Measurements from ENCODE around the gene MMD2. TPM values are rescaled to one million over a fixed set of nuclear protein-coding genes. Genes with fewer than 3 reads are reported as not detected.
"Not testable (repeated sequence)": the region's sequence is repeated elsewhere in the genome, so short reads cannot be mapped to it uniquely, and the experiment has no call there.

Gene MMD2
- polyA plus RNA-seq, 1 experiment, result not detected

GRCh38 chr7:4973728-4974198 lies 14.8 kb upstream of the MMD2 start:
- Histone ChIP-seq H3K36me3 (ENCODE audit: control insufficient read depth, insufficient read depth, low read length) (peaks cover 5% of the 10 kb centered on the region; the same call in 1 of the 2 replicates), H3K4me3 (ENCODE audit: low read depth, low read length) (peak overlapping the region; percentile 89), H3K27me3 (ENCODE audit: control insufficient read depth, insufficient read depth, low read length) (no peaks in the 10 kb centered on the region)
- POLR2A ChIA-PET, result no interaction called here
- TF ChIP-seq, protein P1, sequence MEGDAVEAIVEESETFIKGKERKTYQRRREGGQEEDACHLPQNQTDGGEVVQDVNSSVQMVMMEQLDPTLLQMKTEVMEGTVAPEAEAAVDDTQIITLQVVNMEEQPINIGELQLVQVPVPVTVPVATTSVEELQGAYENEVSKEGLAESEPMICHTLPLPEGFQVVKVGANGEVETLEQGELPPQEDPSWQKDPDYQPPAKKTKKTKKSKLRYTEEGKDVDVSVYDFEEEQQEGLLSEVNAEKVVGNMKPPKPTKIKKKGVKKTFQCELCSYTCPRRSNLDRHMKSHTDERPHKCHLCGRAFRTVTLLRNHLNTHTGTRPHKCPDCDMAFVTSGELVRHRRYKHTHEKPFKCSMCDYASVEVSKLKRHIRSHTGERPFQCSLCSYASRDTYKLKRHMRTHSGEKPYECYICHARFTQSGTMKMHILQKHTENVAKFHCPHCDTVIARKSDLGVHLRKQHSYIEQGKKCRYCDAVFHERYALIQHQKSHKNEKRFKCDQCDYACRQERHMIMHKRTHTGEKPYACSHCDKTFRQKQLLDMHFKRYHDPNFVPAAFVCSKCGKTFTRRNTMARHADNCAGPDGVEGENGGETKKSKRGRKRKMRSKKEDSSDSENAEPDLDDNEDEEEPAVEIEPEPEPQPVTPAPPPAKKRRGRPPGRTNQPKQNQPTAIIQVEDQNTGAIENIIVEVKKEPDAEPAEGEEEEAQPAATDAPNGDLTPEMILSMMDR (IDR thresholded peaks at IDR 0.05; ENCODE audit: insufficient read depth, low read depth, low read length), result peak; percentile 92
- CTCF ChIA-PET, result interaction anchor here (0.6 to 2.5 kb wide), 23 partner anchors 9 to 261 kb away, joined by 3 to 19 read pairs (median 5); no protein-coding TSS in a partner anchor
- peak; percentile 46 for DNase-seq (ENCODE audit: low read depth)

DNA sequence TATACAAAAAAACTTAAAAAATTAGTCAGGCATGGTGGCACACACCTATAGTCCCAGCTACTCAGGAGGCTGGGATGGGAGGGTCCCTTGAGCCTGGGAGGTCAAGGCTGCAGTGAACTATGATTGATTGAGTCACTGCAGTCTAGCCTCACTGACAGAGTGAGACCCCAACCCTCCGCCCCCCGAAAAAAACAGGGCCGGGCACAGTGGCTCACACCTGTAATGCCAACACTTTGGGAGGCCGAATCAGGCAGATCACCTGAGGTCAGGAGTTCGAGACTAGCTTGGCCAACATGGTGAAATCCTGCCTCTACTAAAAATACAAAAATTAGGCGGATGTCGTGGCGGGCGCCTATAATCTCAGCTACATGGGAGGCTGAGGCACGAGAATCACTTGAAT lies 13.5 kb upstream of the MMD2 start:
- H3K27me3 ChIP-seq (ENCODE audit: control insufficient read depth, insufficient read depth, low read length); H3K36me3 ChIP-seq (ENCODE audit: control insufficient read depth, insufficient read depth, low read length); H3K4me3 ChIP-seq (ENCODE audit: low read depth, low read length); POLR2A ChIA-PET; DNase-seq (ENCODE audit: low read depth): not testable (repeated sequence)
- CTCF ChIA-PET, result interaction anchor here (2.1 to 2.5 kb wide), 2 partner anchors 8 to 27 kb away, joined by 16 to 19 read pairs; no protein-coding TSS in a partner anchor

DNA sequence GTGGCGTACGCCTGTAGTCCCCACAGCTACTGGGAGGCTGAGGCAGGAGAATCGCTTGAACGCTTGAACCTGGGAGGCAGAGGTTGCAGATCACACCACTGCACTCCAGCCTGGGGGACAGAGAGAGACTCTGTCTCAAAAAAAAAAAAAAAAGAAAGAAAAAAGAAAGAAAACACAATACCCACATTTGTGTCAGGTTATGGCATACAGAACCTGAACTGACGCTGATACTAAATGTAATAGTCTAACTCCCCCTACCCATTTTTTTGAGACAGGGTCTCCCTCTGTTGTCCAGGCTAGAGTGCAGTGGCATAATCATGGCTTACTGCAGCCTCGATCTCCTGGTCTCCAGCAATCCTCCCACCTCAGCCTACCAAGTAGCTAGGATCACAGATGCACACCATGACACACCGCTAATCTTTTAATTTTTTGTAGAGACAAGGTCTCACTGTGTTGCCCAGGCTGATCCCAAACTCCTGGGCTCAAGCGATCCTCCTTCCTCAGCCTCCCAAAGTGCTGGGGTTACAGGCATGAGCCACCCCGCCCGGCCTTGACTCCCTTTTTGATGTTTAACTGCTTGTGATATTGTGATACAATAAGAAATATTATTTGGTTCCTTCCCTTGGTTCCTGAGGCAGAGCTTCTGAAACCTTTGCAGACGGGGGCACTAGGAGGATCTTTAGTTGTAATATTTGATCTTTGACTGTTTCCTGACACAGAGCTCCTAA lies 6.5 kb upstream of the MMD2 start:
- TF ChIP-seq, protein P1 (IDR thresholded peaks at IDR 0.05; ENCODE audit: insufficient read depth, low read depth, low read length), result no peak
- Histone ChIP-seq H3K4me3 (ENCODE audit: low read depth, low read length) (no peak overlapping the region), H3K36me3 (ENCODE audit: control insufficient read depth, insufficient read depth, low read length) (no peaks in the 10 kb centered on the region), H3K27me3 (ENCODE audit: control insufficient read depth, insufficient read depth, low read length) (no peaks in the 10 kb centered on the region)
- ChIA-PET CTCF (interaction anchor here (3.6 kb wide), 1 partner anchor 8 kb away, joined by 19 read pairs; no protein-coding TSS in a partner anchor), POLR2A (no interaction called here)
- no peak for DNase-seq (ENCODE audit: low read depth)

DNA sequence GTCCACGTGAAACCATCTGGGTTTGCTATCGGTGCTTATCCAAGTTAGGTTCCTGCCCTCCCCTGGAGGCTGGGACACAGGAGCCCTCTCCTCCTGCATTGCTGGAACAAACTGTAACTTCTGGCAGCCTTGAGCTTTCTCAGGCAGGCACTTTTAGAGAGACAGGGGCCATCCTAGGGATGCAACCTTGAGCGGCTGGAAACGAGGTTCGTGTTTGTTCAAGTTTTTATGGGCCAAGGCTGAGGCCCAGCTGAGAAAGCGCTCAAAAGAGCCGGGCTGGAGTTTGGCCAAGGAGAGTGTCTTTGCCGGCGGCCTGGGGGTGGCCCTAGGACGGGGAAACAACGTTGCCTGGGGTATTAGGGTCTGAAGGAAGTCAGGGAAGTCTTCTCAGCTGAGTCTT lies 5.5 kb upstream of the MMD2 start:
- Histone ChIP-seq H3K27me3 (ENCODE audit: control insufficient read depth, insufficient read depth, low read length) (no peaks in the 10 kb centered on the region), H3K4me3 (ENCODE audit: low read depth, low read length) (no peak overlapping the region), H3K36me3 (ENCODE audit: control insufficient read depth, insufficient read depth, low read length) (no peaks in the 10 kb centered on the region)
- POLR2A ChIA-PET, result interaction anchor here (0.5 kb wide), 1 partner anchor 9 kb away, joined by 3 read pairs; no protein-coding TSS in a partner anchor
- no peak for DNase-seq (ENCODE audit: low read depth)
- CTCF ChIA-PET, result interaction anchor here (3.6 kb wide), 1 partner anchor 9 kb away, joined by 19 read pairs; no protein-coding TSS in a partner anchor
- TF ChIP-seq, protein P1 (IDR thresholded peaks at IDR 0.05; ENCODE audit: insufficient read depth, low read depth, low read length), result no peak

GRCh38 chr7:4962872-4963775 lies 4.1 kb upstream of the MMD2 start:
- no peak for DNase-seq (ENCODE audit: low read depth)
- Histone ChIP-seq H3K36me3 (ENCODE audit: control insufficient read depth, insufficient read depth, low read length) (no peaks in the 10 kb centered on the region), H3K27me3 (ENCODE audit: control insufficient read depth, insufficient read depth, low read length) (peaks cover 4% of the 10 kb centered on the region), H3K4me3 (ENCODE audit: low read depth, low read length) (no peak overlapping the region)
- CTCF ChIA-PET, result interaction anchor here (3.6 kb wide), 1 partner anchor 10 kb away, joined by 19 read pairs; no protein-coding TSS in a partner anchor
- POLR2A ChIA-PET, result no interaction called here
- TF ChIP-seq, protein P1 (IDR thresholded peaks at IDR 0.05; ENCODE audit: insufficient read depth, low read depth, low read length), result no peak
